K562 (cell line): ENCODE measurements around the gene KLHDC7B. TPM values are rescaled to one million over a fixed set of nuclear protein-coding genes. Genes with fewer than 3 reads are reported as not detected.

ENCODE experiments used
- ATF7 ChIP-seq: fragments of 450-650 bp; IDR thresholded peaks from 2 replicates; pipeline ENCODE4 v1.7.1; 2014; ENCODE audit warnings: mild to moderate bottlenecking, moderate library complexity
- EHMT2 ChIP-seq: fragments of 450-650 bp; IDR thresholded peaks from 2 replicates; pipeline ENCODE4 v1.6.1; 2018; ENCODE audit warnings: antibody characterized with exemption
- GTF2E2 ChIP-seq: fragments of 200-800 bp; sonication (Bioruptor generic); IDR thresholded peaks from 2 replicates; pipeline ENCODE4 v1.6.1; 2016; ENCODE audit warnings: missing genetic modification characterization, missing compliant biosample characterization
- MAZ ChIP-seq, 2 experiments: fragments of 450-650 bp in 1 of 2; sonication (generic) in 1 of 2; formaldehyde crosslinking; IDR thresholded peaks in 1 of 2; conservative IDR thresholded peaks in 1 of 2; 2 replicates each; pipeline versions ENCODE4 v1.4.0 to v1.5.0; 2020; ENCODE audit warnings: mild to moderate bottlenecking in 1 of 2, missing genetic modification reagents in 1 of 2
- NFXL1 ChIP-seq: fragments of 450-650 bp; formaldehyde crosslinking; IDR thresholded peaks from 2 replicates; pipeline ENCODE4 v1.4.0; 2021; ENCODE audit warnings: mild to moderate bottlenecking
- NR2C1 ChIP-seq, 2 experiments: fragments of 450-650 bp; IDR thresholded peaks; 2 replicates each; pipeline ENCODE4 v1.6.1; 2017; ENCODE audit warnings: mild to moderate bottlenecking in 2 of 2, antibody characterized with exemption in 1 of 2, inconsistent platforms in 1 of 2, missing compliant biosample characterization in 1 of 2, missing genetic modification characterization in 1 of 2
- NRF1 ChIP-seq, 2 experiments: fragments of 450-650 bp; IDR thresholded peaks in 1 of 2; conservative IDR thresholded peaks in 1 of 2; 2 replicates each; pipeline ENCODE4 v1.6.1; 2014; ENCODE audit warnings: mild to moderate bottlenecking in 2 of 2
- RB1 ChIP-seq: fragments of 450-650 bp; IDR thresholded peaks from 2 replicates; pipeline ENCODE4 v1.6.1; 2017; ENCODE audit warnings: low read depth, mild to moderate bottlenecking
- SMARCA4 ChIP-seq: fragments of 450-650 bp; IDR thresholded peaks from 2 replicates; pipeline ENCODE4 v1.6.1; 2016
- SMC3 ChIP-seq: conservative IDR thresholded peaks from 2 replicates; pipeline ENCODE4 v1.6.1; 2011; ENCODE audit warnings: low read depth, low read length, improper control_type of control experiment; ENCODE audit not compliant: insufficient read depth
- SRF ChIP-seq, 2 experiments: fragments of 250-450, 450-650 bp in 1 of 2; sonication (Bioruptor Pico) in 1 of 2; sonication (generic) in 1 of 2; formaldehyde crosslinking; IDR thresholded peaks; 2 replicates each; pipeline versions ENCODE4 v1.5.0 to v1.5.1; 2020 to 2022; ENCODE audit warnings: mild to moderate bottlenecking in 1 of 2, missing genetic modification reagents in 1 of 2
- TAF1 ChIP-seq: IDR thresholded peaks from 2 replicates; pipeline ENCODE4 v1.6.1; 2011; ENCODE audit warnings: mild to moderate bottlenecking, low read length, moderate library complexity; ENCODE audit not compliant: insufficient read depth, control insufficient read depth, severe bottlenecking; ENCODE audit errors: extremely low read depth
- TFAM ChIP-seq: fragments of 250-450 bp; sonication (Bioruptor Pico); conservative IDR thresholded peaks from 2 replicates; pipeline ENCODE4 v1.5.0; 2021; ENCODE audit warnings: mild to moderate bottlenecking, moderate library complexity
- XRCC5 ChIP-seq: fragments of 200-400 bp; formaldehyde crosslinking; IDR thresholded peaks from 2 replicates; pipeline ENCODE4 v1.6.1; 2017; ENCODE audit warnings: low read depth, mild to moderate bottlenecking, low read length
- YY1 ChIP-seq, 3 experiments: IDR thresholded peaks; 2 replicates each; pipeline ENCODE4 v1.6.1; 2011; ENCODE audit warnings: low read length in 2 of 3, mild to moderate bottlenecking in 2 of 3, moderate library complexity in 2 of 3, borderline replicate concordance in 1 of 3, control low read depth in 1 of 3, low read depth in 1 of 3; ENCODE audit not compliant: insufficient read depth in 3 of 3, insufficient replicate concordance in 2 of 3, control insufficient read depth in 1 of 3, insufficient read length in 1 of 3; ENCODE audit errors: extremely low read depth in 1 of 3
- ZBTB33 ChIP-seq: sonication (generic); formaldehyde crosslinking; IDR thresholded peaks from 2 replicates; pipeline ENCODE4 v1.8.1; 2023; ENCODE audit warnings: mild to moderate bottlenecking, missing genetic modification reagents
- ZNF263 ChIP-seq: sonication (generic); formaldehyde crosslinking; IDR thresholded peaks from 2 replicates; pipeline ENCODE4 v1.8.0; 2022; ENCODE audit warnings: mild to moderate bottlenecking, missing genetic modification reagents, borderline replicate concordance
- ZNF717 ChIP-seq: fragments of 250-450 bp; sonication (Bioruptor Pico); IDR thresholded peaks from 2 replicates; pipeline ENCODE4 v1.5.0; 2021
- polyA plus RNA-seq, 8 experiments: library from polyadenylated mRNA; depleted of rRNA in 4 of 8; stranded (reverse) in 5 of 8; unstranded in 3 of 8; fragments of >200 nt; fragmentation: Nextera tagmentation in 2 of 8; fragmentation: Illumina TruSeq in 1 of 8; extraction: Ambion mirVana in 2 of 8; extraction: Trizol in 1 of 8; gene quantifications; 2 replicates each; pipeline versions ENCODE4 v1.2.1 to v1.2.3, GENCODE V29; 2011 to 2014; ENCODE audit warnings: inconsistent platforms in 1 of 8, missing spikeins in 1 of 8
- total RNA-seq, 7 experiments: library from RNA; depleted of rRNA in 6 of 7; stranded (reverse); fragments of >200 nt in 6 of 7; fragmentation: Illumina TruSeq in 2 of 7; extraction: Trizol in 2 of 7; gene quantifications; 2 replicates each; pipeline versions ENCODE4 v1.2.1 to v1.2.3, GENCODE V29; 2011 to 2021; ENCODE audit warnings: low replicate concordance in 1 of 7
- TF ChIP-seq, protein P1 (sequence below), 2 experiments: IDR thresholded peaks; 2 replicates each; pipeline ENCODE4 v1.6.1; 2012; ENCODE audit warnings: improper control_type of control experiment in 2 of 2, low read depth in 2 of 2, low read length in 2 of 2, borderline replicate concordance in 1 of 2
- TF ChIP-seq, protein P2 (sequence below): fragments of 450-650 bp; formaldehyde crosslinking; IDR thresholded peaks from 2 replicates; pipeline ENCODE4 v1.4.0; 2020; ENCODE audit warnings: mild to moderate bottlenecking, moderate library complexity

The KLHDC7B gene
- total and polyA plus RNA-seq, 9 of the 15 experiments (the other 6 are each of a cell fraction or from before 2014, with no cell fraction given) = 0.04 to 0.22 (median 0.05) TPM; not detected in 4

- peak; percentile 90 for TF ChIP-seq EHMT2
- TF ChIP-seq, protein P1, sequence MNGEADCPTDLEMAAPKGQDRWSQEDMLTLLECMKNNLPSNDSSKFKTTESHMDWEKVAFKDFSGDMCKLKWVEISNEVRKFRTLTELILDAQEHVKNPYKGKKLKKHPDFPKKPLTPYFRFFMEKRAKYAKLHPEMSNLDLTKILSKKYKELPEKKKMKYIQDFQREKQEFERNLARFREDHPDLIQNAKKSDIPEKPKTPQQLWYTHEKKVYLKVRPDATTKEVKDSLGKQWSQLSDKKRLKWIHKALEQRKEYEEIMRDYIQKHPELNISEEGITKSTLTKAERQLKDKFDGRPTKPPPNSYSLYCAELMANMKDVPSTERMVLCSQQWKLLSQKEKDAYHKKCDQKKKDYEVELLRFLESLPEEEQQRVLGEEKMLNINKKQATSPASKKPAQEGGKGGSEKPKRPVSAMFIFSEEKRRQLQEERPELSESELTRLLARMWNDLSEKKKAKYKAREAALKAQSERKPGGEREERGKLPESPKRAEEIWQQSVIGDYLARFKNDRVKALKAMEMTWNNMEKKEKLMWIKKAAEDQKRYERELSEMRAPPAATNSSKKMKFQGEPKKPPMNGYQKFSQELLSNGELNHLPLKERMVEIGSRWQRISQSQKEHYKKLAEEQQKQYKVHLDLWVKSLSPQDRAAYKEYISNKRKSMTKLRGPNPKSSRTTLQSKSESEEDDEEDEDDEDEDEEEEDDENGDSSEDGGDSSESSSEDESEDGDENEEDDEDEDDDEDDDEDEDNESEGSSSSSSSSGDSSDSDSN (IDR thresholded peaks at IDR 0.05; ENCODE audit: borderline replicate concordance in 1 of 2, low read depth in 2 of 2, low read length in 2 of 2) = 0 out of 4 replicates have a peak, but pooled peaks of 1 of the 2 experiments have one; percentile 30
- peak; percentile 22 to 43; a peak in 2 of 4 replicates for TF ChIP-seq NRF1 (conservative IDR thresholded peaks at IDR 0.05 in 1 of 2, IDR thresholded peaks at IDR 0.05 in 1 of 2)
- TF ChIP-seq SMARCA4 = no peak
- TF ChIP-seq NFXL1 = no peak
- no peak for TF ChIP-seq ZNF717 (CRISPR knock-in tag)
- TF ChIP-seq SMC3 = 0 out of 2 replicates have a peak, but pooled peaks have one; percentile 20
- peak in 1 of 2 experiments; percentile 59; a peak in 1 of 4 replicates for TF ChIP-seq SRF (CRISPR knock-in tag; IDR thresholded peaks at IDR 0.05)
- TF ChIP-seq, protein P2, sequence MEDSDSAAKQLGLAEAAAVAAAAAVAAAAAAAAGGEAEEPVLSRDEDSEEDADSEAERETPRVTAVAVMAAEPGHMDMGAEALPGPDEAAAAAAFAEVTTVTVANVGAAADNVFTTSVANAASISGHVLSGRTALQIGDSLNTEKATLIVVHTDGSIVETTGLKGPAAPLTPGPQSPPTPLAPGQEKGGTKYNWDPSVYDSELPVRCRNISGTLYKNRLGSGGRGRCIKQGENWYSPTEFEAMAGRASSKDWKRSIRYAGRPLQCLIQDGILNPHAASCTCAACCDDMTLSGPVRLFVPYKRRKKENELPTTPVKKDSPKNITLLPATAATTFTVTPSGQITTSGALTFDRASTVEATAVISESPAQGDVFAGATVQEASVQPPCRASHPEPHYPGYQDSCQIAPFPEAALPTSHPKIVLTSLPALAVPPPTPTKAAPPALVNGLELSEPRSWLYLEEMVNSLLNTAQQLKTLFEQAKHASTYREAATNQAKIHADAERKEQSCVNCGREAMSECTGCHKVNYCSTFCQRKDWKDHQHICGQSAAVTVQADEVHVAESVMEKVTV = 0 out of 2 replicates have a peak, but pooled peaks have one; percentile 39
- TF ChIP-seq ZNF263 = peak; percentile 64; the same call in 1 of the 2 replicates
- TF ChIP-seq NR2C1 (IDR thresholded peaks at IDR 0.05) = peak; percentile 47; the same call in 1 of the 2 replicates
- peak; percentile 24; the same call in 1 of the 2 replicates for TF ChIP-seq NR2C1 (tag; IDR thresholded peaks at IDR 0.05)
- no peak for TF ChIP-seq TFAM
- TF ChIP-seq RB1 = peak; percentile 84
- TF ChIP-seq ATF7 = peak; percentile 60; the same call in 1 of the 2 replicates
- TF ChIP-seq ZBTB33 (CRISPR knock-in tag) = peak; percentile 40; the same call in 1 of the 2 replicates
- TF ChIP-seq YY1 (IDR thresholded peaks at IDR 0.05; ENCODE audit: borderline replicate concordance in 1 of 3, control insufficient read depth in 1 of 3, extremely low read depth in 1 of 3, insufficient read depth in 3 of 3, insufficient read length in 1 of 3, insufficient replicate concordance in 2 of 3, low read depth in 1 of 3, low read length in 2 of 3) = peak in 1 of 3 experiments; percentile 46
- TF ChIP-seq MAZ (CRISPR knock-in tag; conservative IDR thresholded peaks at IDR 0.05 in 1 of 2, IDR thresholded peaks at IDR 0.05 in 1 of 2) = 0 out of 4 replicates have a peak, but pooled peaks of 1 of the 2 experiments have one; percentile 25
- no peak for TF ChIP-seq TAF1
- no peak for TF ChIP-seq GTF2E2 (tag)
- 0 out of 2 replicates have a peak, but pooled peaks have one; percentile 38 for TF ChIP-seq XRCC5
Observed at GRCh38 chr22:50498322-50498890, 47.3 kb upstream of the KLHDC7B start (continued).
